HFFc6 (cell line): ENCODE results near the gene RGMA. TPM values are rescaled to one million over a fixed set of nuclear protein-coding genes. Genes with fewer than 3 reads are reported as not detected.

Source experiments
- DNase-seq: peaks from one replicate; pipeline ENCODE4 v3.0.0-alpha.2; 2018
- H3K27ac Mint-ChIP-seq: 2 replicates; pipeline ENCODE4 v1.8.0; 2020; ENCODE audit warnings: mild to moderate bottlenecking, mixed read lengths
- H3K27me3 Mint-ChIP-seq: 2 replicates; pipeline ENCODE4 v1.8.0; 2021; ENCODE audit warnings: mild to moderate bottlenecking, moderate library complexity, mixed read lengths; ENCODE audit not compliant: insufficient read depth
- H3K36me3 Mint-ChIP-seq: 2 replicates; pipeline ENCODE4 v1.8.0; 2021; ENCODE audit warnings: low read depth, mixed read lengths
- H3K4me1 Mint-ChIP-seq: 2 replicates; pipeline ENCODE4 v1.8.0; 2020; ENCODE audit warnings: low read depth, mixed read lengths
- H3K4me3 Mint-ChIP-seq: 2 replicates; pipeline ENCODE4 v1.8.0; 2020; ENCODE audit warnings: mild to moderate bottlenecking, moderate library complexity, mixed read lengths
- H3K9me3 Mint-ChIP-seq: 2 replicates; pipeline ENCODE4 v1.8.0; 2020; ENCODE audit warnings: mild to moderate bottlenecking, mixed read lengths
- CTCF ChIP-seq: fragments of 200-600 bp; sonication (generic); IDR thresholded peaks from 2 replicates; pipeline ENCODE4 v1.5.0; 2021; ENCODE audit warnings: antibody characterized with exemption, mild to moderate bottlenecking
- total RNA-seq, 6 experiments: library from RNA; stranded (reverse); fragmentation: NEBNext Ultra II Directional; extraction: Animal tissue kit (Norgen Biotek cat#: 25700); gene quantifications; 2 replicates in 1 of 6; 3 replicates in 5 of 6; pipeline ENCODE4 v1.2.3, GENCODE V29; 2021

The RGMA gene
- total RNA-seq, 6 experiments from 2014 or later = 0.07 to 0.32 (median 0.19) TPM; not detected in 1

- H3K36me3 Mint-ChIP-seq = peaks cover 59% of the 10 kb centered on the region
These were observed 83.9 kb downstream of the RGMA start for GRCh38 chr15:93005133-93005532.

DNA sequence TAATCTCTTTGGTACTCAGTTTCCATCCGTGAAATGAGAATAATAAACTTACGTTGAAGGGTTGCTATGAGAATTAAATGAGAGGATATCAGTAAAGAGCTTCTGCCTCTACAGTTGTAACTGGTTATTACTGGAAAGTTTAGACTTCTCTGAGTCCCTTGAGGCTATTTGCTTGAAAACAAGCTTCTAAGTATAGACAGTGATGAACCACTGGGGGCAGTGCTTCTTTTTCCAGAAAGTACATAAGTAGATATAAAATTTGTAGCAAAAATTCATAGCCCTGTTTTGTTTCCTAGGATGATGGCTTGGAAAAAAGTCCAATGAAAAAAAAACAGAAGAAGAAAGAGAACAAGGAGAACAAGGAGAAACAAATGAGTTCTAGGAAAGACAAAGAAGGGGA lies 87.1 kb downstream of the RGMA start:
- peak; percentile 2 for DNase-seq
- peak overlapping the region; percentile 25; the same call in 1 of the 2 replicates for H3K4me3 Mint-ChIP-seq
- H3K9me3 Mint-ChIP-seq = no peaks in the 10 kb centered on the region
- TF ChIP-seq CTCF = peak; percentile 56
- H3K36me3 Mint-ChIP-seq = peaks cover 72% of the 10 kb centered on the region
- no peaks in the 10 kb centered on the region for H3K4me1 Mint-ChIP-seq
- peak overlapping the region; percentile 44; the same call in 1 of the 2 replicates for H3K27ac Mint-ChIP-seq
- H3K27me3 Mint-ChIP-seq = no peaks in the 10 kb centered on the region; the same call in none of the 2 replicates

More at GRCh38 chr15:93005133-93005532, 83.9 kb downstream of the RGMA start:
- no peak for DNase-seq
- Mint-ChIP-seq H3K4me3 (no peak overlapping the region), H3K27ac (no peak overlapping the region), H3K4me1 (no peaks in the 10 kb centered on the region), H3K27me3 (peaks cover 4% of the 10 kb centered on the region), H3K9me3 (no peaks in the 10 kb centered on the region)
- no peak for TF ChIP-seq CTCF

DNA sequence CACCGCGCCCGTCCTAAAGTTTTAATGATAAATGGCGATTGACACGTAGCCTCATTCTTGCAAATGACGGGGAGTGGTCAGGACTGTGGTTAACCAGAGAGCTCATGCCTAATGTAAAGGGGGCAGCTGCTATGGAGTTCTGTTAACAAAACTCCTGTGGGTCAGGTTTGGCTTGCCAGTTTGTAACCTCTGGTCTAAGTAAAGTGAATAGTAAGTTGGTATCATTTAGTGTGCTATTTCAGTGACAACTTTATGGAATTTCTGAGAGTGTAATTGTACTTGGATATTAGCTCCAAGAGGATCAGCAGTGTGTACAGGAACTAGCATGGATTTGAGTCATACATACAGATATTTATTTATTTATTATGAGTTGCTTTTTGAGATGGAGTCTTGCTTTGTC lies 87.9 kb downstream of the RGMA start:
- no peaks in the 10 kb centered on the region for H3K9me3 Mint-ChIP-seq
- H3K4me3 Mint-ChIP-seq = no peak overlapping the region
- DNase-seq = no peak
- peaks cover 79% of the 10 kb centered on the region for H3K36me3 Mint-ChIP-seq
- no peaks in the 10 kb centered on the region; the same call in none of the 2 replicates for H3K27me3 Mint-ChIP-seq
- H3K4me1 Mint-ChIP-seq = no peaks in the 10 kb centered on the region
- no peak overlapping the region for H3K27ac Mint-ChIP-seq
- TF ChIP-seq CTCF = no peak

DNA sequence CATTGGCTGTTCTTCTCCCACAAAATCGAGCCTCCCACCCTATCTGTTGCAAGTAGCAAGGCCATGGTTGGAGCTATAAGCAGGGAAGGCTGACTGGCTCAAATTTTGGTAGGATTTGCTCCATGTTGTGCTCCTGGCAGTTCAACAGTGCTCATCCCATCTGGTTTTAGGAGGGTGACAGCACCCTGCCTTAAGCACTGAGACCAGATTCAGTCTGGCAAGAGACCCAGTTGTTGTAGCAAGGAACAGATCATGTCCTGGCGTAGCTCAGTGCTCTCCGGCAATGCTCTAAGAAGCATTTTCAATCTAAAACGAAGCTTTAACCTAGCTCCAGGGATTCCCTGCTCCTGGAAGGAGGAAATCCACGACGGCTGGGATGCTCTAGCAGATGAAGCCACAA lies 91.2 kb downstream of the RGMA start:
- no peak for TF ChIP-seq CTCF
- H3K27ac Mint-ChIP-seq = no peak overlapping the region
- peaks cover 61% of the 10 kb centered on the region for H3K36me3 Mint-ChIP-seq
- no peak overlapping the region for H3K4me3 Mint-ChIP-seq
- H3K9me3 Mint-ChIP-seq = no peaks in the 10 kb centered on the region
- DNase-seq = no peak
- H3K4me1 Mint-ChIP-seq = no peaks in the 10 kb centered on the region
- H3K27me3 Mint-ChIP-seq = peaks cover 2% of the 10 kb centered on the region

- Mint-ChIP-seq H3K4me3 (no peak overlapping the region), H3K27ac (no peak overlapping the region), H3K9me3 (no peaks in the 10 kb centered on the region), H3K36me3 (peaks cover 56% of the 10 kb centered on the region), H3K4me1 (no peaks in the 10 kb centered on the region), H3K27me3 (peaks cover 5% of the 10 kb centered on the region)
- no peak for TF ChIP-seq CTCF
- no peak for DNase-seq
These were observed 96.3 kb downstream of the RGMA start for GRCh38 chr15:92992720-92993119.

- TF ChIP-seq CTCF = no peak
- no peak overlapping the region for H3K4me3 Mint-ChIP-seq
- DNase-seq = no peak
- no peaks in the 10 kb centered on the region for H3K4me1 Mint-ChIP-seq
- H3K9me3 Mint-ChIP-seq = no peaks in the 10 kb centered on the region
- H3K36me3 Mint-ChIP-seq = peaks cover 54% of the 10 kb centered on the region
- H3K27ac Mint-ChIP-seq = peak overlapping the region; percentile 27; the same call in 1 of the 2 replicates
- peaks cover 12% of the 10 kb centered on the region for H3K27me3 Mint-ChIP-seq
These were observed 99.0 kb downstream of the RGMA start for GRCh38 chr15:92990031-92990430.
